Measurements from ENCODE around the gene PKNOX2.

GRCh38 chr11:125295931-125296330 is 131.4 kb downstream of the PKNOX2 start:
- TF ChIP-seq CTCF (IDR thresholded peaks at IDR 0.05; ENCODE audit: low read depth, low read length, missing input control) (no peak), HNF4A (conservative IDR thresholded peaks at IDR 0.05) (no peak), REST (IDR thresholded peaks at IDR 0.05) (no peak), ATF3 (IDR thresholded peaks at IDR 0.05) (no peak), TAF1 (conservative IDR thresholded peaks at IDR 0.05) (no peak), YY1 (IDR thresholded peaks at IDR 0.05) (no peak), SP1 (IDR thresholded peaks at IDR 0.05) (no peak), MAX (IDR thresholded peaks at IDR 0.05) (no peak), RAD21 (IDR thresholded peaks at IDR 0.05) (no peak), ZBTB33 (IDR thresholded peaks at IDR 0.05) (no peak), GABPA (IDR thresholded peaks at IDR 0.05 in 1 of 2, conservative IDR thresholded peaks at IDR 0.05 in 1 of 2) (no peak), RXRA (IDR thresholded peaks at IDR 0.05) (no peak)
